Right lobe of liver (tissue), 6 donors: ENCODE results near the gene ATG4C. TPM values are rescaled to one million over a fixed set of nuclear protein-coding genes. Genes with fewer than 3 reads are reported as not detected.
"Not testable (repeated sequence)": the region's sequence is repeated elsewhere in the genome, so short reads cannot be mapped to it uniquely, and the experiment has no call there.

ENCODE experiments used
- ATAC-seq, 4 donors: fragments of 200-7000 bp; cut with Tn5 transposase; one replicate each; pipeline ENCODE4 v1.9.1; 2020; ENCODE audit warnings: mild to moderate bottlenecking in 4 of 4, moderate library complexity in 4 of 4
- DNase-seq, 3 donors: peaks; one replicate each; pipeline ENCODE4 v3.0.0-alpha.2; 2020
- H3K27ac ChIP-seq, 3 donors: fragments of 200-600 bp; one replicate each; pipeline ENCODE4 v1.8.0; 2022
- H3K27me3 ChIP-seq, 2 donors: fragments of 200-600 bp; one replicate each; pipeline ENCODE4 v1.8.0; 2022
- H3K36me3 ChIP-seq, 4 donors: fragments of 200-600 bp; sonication (generic) in 1 of 4; one replicate each; pipeline versions ENCODE4 v1.5.1 to v1.8.0; 2017 to 2022; ENCODE audit warnings: control low read depth in 1 of 4
- H3K4me1 ChIP-seq, 4 donors: fragments of 200-600 bp; sonication (generic) in 1 of 4; one replicate each; pipeline versions ENCODE4 v1.5.1 to v1.8.0; 2017 to 2022; ENCODE audit warnings: control low read depth in 1 of 4
- H3K4me3 ChIP-seq, 3 donors: fragments of 200-600 bp; one replicate each; pipeline ENCODE4 v1.8.0; 2022
- H3K9me3 ChIP-seq, 4 donors: fragments of 200-600 bp; sonication (generic) in 1 of 4; one replicate each; pipeline versions ENCODE4 v1.5.1 to v1.8.0; 2017 to 2022; ENCODE audit warnings: control low read depth in 1 of 4
- CTCF ChIP-seq, 4 donors: fragments of 200-600 bp in 3 of 4; fragments of 450-650 bp in 1 of 4; IDR thresholded peaks; one replicate each; pipeline versions ENCODE4 v1.5.1 to v1.8.0; 2016 to 2022; ENCODE audit warnings: antibody characterized with exemption in 4 of 4, mild to moderate bottlenecking in 2 of 4
- POLR2A ChIP-seq: fragments of 450-650 bp; IDR thresholded peaks from one replicate; pipeline ENCODE4 v1.6.1; 2017; ENCODE audit warnings: antibody characterized with exemption, mild to moderate bottlenecking
- WGBS: methylation state at CpG from one replicate; pipeline ENCODE4 v1.1.6; 2018; ENCODE audit warnings: low coverage, low lambda C conversion rate; ENCODE audit not compliant: insufficient coverage; ENCODE audit errors: missing lambda C conversion rate; 5-methylcytosine and 5-hydroxymethylcytosine counted together
- intact Hi-C, 2 donors: fragments of 100-400 bp; cut with DNase I; formaldehyde crosslinking; loops; one replicate each; pipeline versions ENCODE4 v1.11.2 to v1.14.1; 2022
- total RNA-seq, 6 experiments: library from RNA; depleted of rRNA in 2 of 6; stranded (reverse); fragments of >200 nt in 2 of 6; fragmentation: NEBNext Ultra II Directional in 3 of 6; extraction: Animal tissue kit (Norgen Biotek cat#: 25700) in 3 of 6; gene quantifications; one replicate each; pipeline versions ENCODE4 v1.1.0 to v1.2.4, GENCODE V29; 2016 to 2023
- donor health status: DM: no; HTN: yes; CAD: no.
- donor health status: DM: no; HTN: no; CAD: no.
- donor health status: DM: no; HTN: no; CAD: no.
- donor health status: DM: no; HTN: yes; CAD: no.
- donor health status: DM: no; HTN: yes; CAD: no.

The ATG4C gene
- total RNA-seq, 6 experiments from 2014 or later = 3.8 to 10.1 (median 6.3) TPM

- H3K9me3 ChIP-seq = no peaks in the 10 kb centered on the region
- H3K4me1 ChIP-seq = no peaks in the 10 kb centered on the region
- no peak overlapping the region for H3K4me3 ChIP-seq
- DNase-seq = no peak
- no peak overlapping the region for H3K27ac ChIP-seq
- H3K36me3 ChIP-seq = no peaks in the 10 kb centered on the region
- WGBS = 86% methylated on average over 4 of the region's 4 CpGs
- intact Hi-C loops = no loop called here
- no peak for ATAC-seq
- TF ChIP-seq CTCF (IDR thresholded peaks at IDR 0.05) (no peak), POLR2A (no peak)
- no peaks in the 10 kb centered on the region for H3K27me3 ChIP-seq
Observed at GRCh38 chr1:62823556-62823955, 39.6 kb downstream of the ATG4C start.

GRCh38 chr1:62826901-62827300 is 43.0 kb downstream of the ATG4C start:
- no peak for ATAC-seq
- H3K27ac ChIP-seq = no peak overlapping the region
- H3K27me3 ChIP-seq = no peaks in the 10 kb centered on the region
- TF ChIP-seq POLR2A = no peak
- no peak for TF ChIP-seq CTCF (IDR thresholded peaks at IDR 0.05)
- H3K9me3 ChIP-seq = no peaks in the 10 kb centered on the region
- intact Hi-C loops = no loop called here
- no peaks in the 10 kb centered on the region for H3K4me1 ChIP-seq
- H3K36me3 ChIP-seq = no peaks in the 10 kb centered on the region
- H3K4me3 ChIP-seq = no peak overlapping the region
- WGBS = 96% methylated on average over 2 of the region's 2 CpGs
- DNase-seq = no peak

GRCh38 chr1:62827786-62828185 is 43.9 kb downstream of the ATG4C start:
- H3K4me3 ChIP-seq, DNase-seq, H3K27ac ChIP-seq, H3K36me3 ChIP-seq, ATAC-seq, H3K27me3 ChIP-seq, H3K4me1 ChIP-seq, intact Hi-C loops, H3K9me3 ChIP-seq: not testable (repeated sequence)
- 73% methylated on average over 1 of the region's 2 CpGs for WGBS

- Histone ChIP-seq H3K9me3 (no peaks in the 10 kb centered on the region), H3K27ac (no peak overlapping the region), H3K27me3 (no peaks in the 10 kb centered on the region), H3K4me3 (no peak overlapping the region), H3K4me1 (no peaks in the 10 kb centered on the region), H3K36me3 (peaks cover 0 to 2% (median 0%) of the 10 kb centered on the region in 4 donors)
- TF ChIP-seq POLR2A = no peak
- no peak for TF ChIP-seq CTCF (IDR thresholded peaks at IDR 0.05)
- no peak for DNase-seq
- WGBS = 83% methylated on average over 5 of the region's 5 CpGs
- ATAC-seq = no peak
- intact Hi-C loops = no loop called here
Observed at GRCh38 chr1:62832276-62832675, 48.3 kb downstream of the ATG4C start.

GRCh38 chr1:62833529-62833928 is 49.6 kb downstream of the ATG4C start:
- ATAC-seq = peak; percentile 47 to 71 (median 69)
- Histone ChIP-seq H3K27ac (no peak overlapping the region), H3K27me3 (no peaks in the 10 kb centered on the region), H3K36me3 (peaks cover 0 to 2% (median 0%) of the 10 kb centered on the region in 4 donors), H3K4me1 (no peaks in the 10 kb centered on the region), H3K4me3 (no peak overlapping the region), H3K9me3 (no peaks in the 10 kb centered on the region)
- no peak for DNase-seq
- no peak for TF ChIP-seq POLR2A
- no peak for TF ChIP-seq CTCF (IDR thresholded peaks at IDR 0.05)
- intact Hi-C loops = no loop called here
- 37% methylated on average over 4 of the region's 4 CpGs for WGBS
